HepG2 (cell line): ENCODE measurements around the gene ADD2. TPM values are rescaled to one million over a fixed set of nuclear protein-coding genes. Genes with fewer than 3 reads are reported as not detected.

Experiments
- ATAC-seq: fragments of 200-7000 bp; cut with Tn5 transposase; 3 replicates; pipeline ENCODE4 v1.9.1; 2020; ENCODE audit warnings: mild to moderate bottlenecking, moderate library complexity
- BruUV-seq: library from RNA; stranded (reverse); fragments of 400-500 nt; replicated peaks from 2 replicates; lab custom pipeline; 2021; lab: Mats Ljungman, UMichigan
- CTCF ChIA-PET: fragments of 300-600 bp; formaldehyde crosslinking; extraction: SDS; loops from one replicate; lab custom pipeline; 2021; ENCODE audit warnings: low total read pairs, inconsistent platforms, low intra/inter-chr PET ratio; lab: Yijun Ruan, JAX
- POLR2A ChIA-PET: fragments of 350-600 bp; sonication (Branson Sonifier 250); formaldehyde crosslinking; loops from one replicate; lab custom pipeline; 2020; ENCODE audit warnings: antibody characterized with exemption, inconsistent platforms; lab: Yijun Ruan, JAX
- DNase-seq: peaks from one replicate; pipeline ENCODE4 v3.0.0-alpha.2; 2015; ENCODE audit warnings: low spot score
- FAIRE-seq: peaks from 3 replicates; lab custom pipeline; 2011; peaks lifted over from hg19 to GRCh38; lab: Jason Lieb, UNC
- H2AFZ ChIP-seq: one replicate; pipeline ENCODE4 v1.6.1; 2011; ENCODE audit warnings: low read length, inconsistent platforms
- H3K27ac ChIP-seq: fragments of 300-600 bp; 3 replicates; pipeline ENCODE4 v1.8.0; 2011; ENCODE audit warnings: mixed run types, mild to moderate bottlenecking, mixed read lengths, low read length, inconsistent platforms; ENCODE audit not compliant: insufficient read depth; ENCODE audit errors: extremely low read length
- H3K27me3 ChIP-seq, 2 experiments: fragments of 200-600 bp in 1 of 2; 2 replicates in 1 of 2; 3 replicates in 1 of 2; pipeline versions ENCODE4 v1.6.0 to v1.8.0; 2011; ENCODE audit warnings: low read length in 2 of 2, mild to moderate bottlenecking in 2 of 2, moderate library complexity in 2 of 2, inconsistent platforms in 1 of 2; ENCODE audit not compliant: insufficient read depth in 2 of 2, control insufficient read depth in 1 of 2
- H3K36me3 ChIP-seq, 2 experiments: fragments of 200-600 bp in 1 of 2; replicated peaks in 1 of 2; 2 replicates in 1 of 2; 3 replicates in 1 of 2; pipeline versions ENCODE4 v1.5.1 to v1.8.0; 2011; ENCODE audit warnings: low read length in 2 of 2, inconsistent platforms in 1 of 2; ENCODE audit not compliant: insufficient read depth in 2 of 2, control insufficient read depth in 1 of 2
- H3K4me1 ChIP-seq: 2 replicates; pipeline ENCODE4 v1.5.1; 2012; ENCODE audit warnings: low read length, inconsistent platforms; ENCODE audit not compliant: insufficient read depth
- H3K4me2 ChIP-seq: 2 replicates; pipeline ENCODE4 v1.6.0; 2011; ENCODE audit warnings: low read depth, low read length, inconsistent platforms
- H3K4me3 ChIP-seq, 3 experiments: fragments of 200-600 bp in 1 of 3; sonication (generic), shearing (Covaris generic) in 1 of 3; replicated peaks in 1 of 3; 2 replicates each; pipeline ENCODE4 v1.5.1; 2011 to 2016; ENCODE audit warnings: low read length in 3 of 3, inconsistent platforms in 2 of 3, low read depth in 2 of 3, mild to moderate bottlenecking in 2 of 3, control low read depth in 1 of 3, mixed read lengths in 1 of 3; ENCODE audit not compliant: insufficient read depth in 1 of 3
- H3K79me2 ChIP-seq: one replicate; pipeline ENCODE4 v1.6.1; 2011; ENCODE audit warnings: low read length, inconsistent platforms; ENCODE audit not compliant: insufficient read depth
- H3K9ac ChIP-seq: 2 replicates; pipeline ENCODE4 v1.6.0; 2011; ENCODE audit warnings: mild to moderate bottlenecking, low read depth, low read length, inconsistent platforms; ENCODE audit not compliant: insufficient read depth
- H3K9me3 ChIP-seq: 2 replicates; pipeline ENCODE4 v1.5.1; 2012; ENCODE audit warnings: mild to moderate bottlenecking, low read length
- H4K20me1 ChIP-seq: 2 replicates; pipeline ENCODE4 v1.6.0; 2011; ENCODE audit warnings: inconsistent platforms, mild to moderate bottlenecking, low read length, moderate library complexity; ENCODE audit not compliant: insufficient read depth
- KDM2A ChIP-seq: sonication (generic); formaldehyde crosslinking; IDR thresholded peaks from 2 replicates; pipeline ENCODE4 v1.4.0; 2020; ENCODE audit warnings: low read depth, missing genetic modification reagents, borderline replicate concordance
- ZHX2 ChIP-seq, 2 experiments: sonication (generic) in 1 of 2; formaldehyde crosslinking in 1 of 2; IDR thresholded peaks; 2 replicates each; pipeline versions ENCODE4 v1.6.1 to v1.9.0; 2014 to 2022; ENCODE audit warnings: antibody characterized with exemption in 1 of 2, borderline replicate concordance in 1 of 2, inconsistent platforms in 1 of 2, low read depth in 1 of 2, missing genetic modification reagents in 1 of 2
- ZNF605 ChIP-seq: sonication (generic); formaldehyde crosslinking; IDR thresholded peaks from 2 replicates; pipeline ENCODE4 v1.8.0; 2022; ENCODE audit warnings: mild to moderate bottlenecking, missing genetic modification reagents
- WGBS: methylation state at CpG from one replicate; pipeline ENCODE4 v1.1.6; 2017; ENCODE audit warnings: low lambda C conversion rate; 5-methylcytosine and 5-hydroxymethylcytosine counted together
- in situ Hi-C: cut with HindIII; loops from 2 replicates; pipeline ENCODE4 v1.10.0; 2017; ENCODE audit warnings: low pct_unique_long_range_greater_than_20kb; ENCODE audit not compliant: extremely low pct_ligation_motif_present
- intact Hi-C: fragments of 100-400 bp; cut with micrococcal nuclease; formaldehyde crosslinking; loops from one replicate; pipeline ENCODE4 v1.10.0; 2022; ENCODE audit not compliant: unreplicated experiment
- polyA plus RNA-seq, 8 experiments: library from polyadenylated mRNA; depleted of rRNA in 3 of 8; stranded (reverse) in 7 of 8; unstranded in 1 of 8; fragments of >200 nt; fragmentation: Illumina TruSeq in 4 of 8; extraction: Trizol in 4 of 8; gene quantifications; 2 replicates each; pipeline versions ENCODE4 v1.2.1 to v1.2.3, GENCODE V29; 2011 to 2016; ENCODE audit warnings: low read depth in 4 of 8, missing spikeins in 1 of 8, mixed read lengths in 1 of 8; ENCODE audit not compliant: insufficient read depth in 1 of 8
- total RNA-seq, 5 experiments: library from RNA; depleted of rRNA; stranded (reverse); fragments of >200 nt; fragmentation: Illumina TruSeq; extraction: Trizol; gene quantifications; 2 replicates each; pipeline ENCODE4 v1.2.3, GENCODE V29; 2016; ENCODE audit warnings: low read depth in 1 of 5

Gene ADD2
- total and polyA plus RNA-seq, 2 of the 13 experiments (the other 11 are each of a cell fraction or from before 2014, with no cell fraction given) = 0.05 to 0.13 TPM

GRCh38 chr2:70767699-70768589, at the start of gene ADD2 (continued):
- TF ChIP-seq ZHX2 (IDR thresholded peaks at IDR 0.05; ENCODE audit: low read depth) = no peak
- no peak for TF ChIP-seq ZHX2 (CRISPR knock-in tag; IDR thresholded peaks at IDR 0.05; ENCODE audit: borderline replicate concordance)
- peak; percentile 17; the same call in 1 of the 2 replicates for TF ChIP-seq KDM2A (CRISPR knock-in tag)

GRCh38 chr2:70817284-70817954, 49.4 kb upstream of the ADD2 start:
- in situ Hi-C loops (no loop called here), intact Hi-C loops (no loop called here)
- no peak overlapping the region for H3K9ac ChIP-seq
- no TSS peak for BruUV-seq
- TF ChIP-seq ZNF605 (CRISPR knock-in tag) = no peak
- 69% methylated on average over 3 of the region's 3 CpGs for WGBS
- POLR2A ChIA-PET = no interaction called here
- H3K4me2 ChIP-seq = no peak overlapping the region
- FAIRE-seq (no peak), DNase-seq (no peak), ATAC-seq (no peak)
- CTCF ChIA-PET = no interaction called here
- H4K20me1 ChIP-seq = no peaks in the 10 kb centered on the region
- peaks cover 47% of the 10 kb centered on the region for H3K4me1 ChIP-seq
- no peaks in the 10 kb centered on the region for H3K36me3 ChIP-seq
- H3K27me3 ChIP-seq = peaks cover 2 to 14% of the 10 kb centered on the region in 2 experiments; a peak in 3 of 5 replicates
- H3K27ac ChIP-seq = no peak overlapping the region
- no peak overlapping the region for H3K4me3 ChIP-seq
- no peaks in the 10 kb centered on the region for H3K9me3 ChIP-seq
- H3K79me2 ChIP-seq = no peaks in the 10 kb centered on the region
- H2AFZ ChIP-seq = no peak overlapping the region
